GM10248 (cell line): ENCODE data around the gene SEZ6L.

Source experiments
- CTCF ChIA-PET: fragments of 300-600 bp; sonication (Branson Sonifier 250); formaldehyde crosslinking; extraction: SDS; loops from one replicate; lab custom pipeline; 2021; ENCODE audit warnings: antibody characterized with exemption; lab: Yijun Ruan, JAX
- POLR2A ChIA-PET: fragments of 350-650 bp; sonication (Branson Sonifier 250); formaldehyde crosslinking; extraction: SDS; loops from one replicate; lab custom pipeline; 2020; ENCODE audit warnings: antibody characterized with exemption; lab: Yijun Ruan, JAX
- DNase-seq: peaks from one replicate; pipeline ENCODE4 v3.0.0; 2012; ENCODE audit errors: extremely low spot score
- TF ChIP-seq, protein P1 (sequence below): IDR thresholded peaks from 2 replicates; pipeline ENCODE4 v1.5.1; 2012; ENCODE audit warnings: mild to moderate bottlenecking, low read depth; ENCODE audit errors: extremely low read depth, missing control alignments, control extremely low read depth

Gene SEZ6L

DNA sequence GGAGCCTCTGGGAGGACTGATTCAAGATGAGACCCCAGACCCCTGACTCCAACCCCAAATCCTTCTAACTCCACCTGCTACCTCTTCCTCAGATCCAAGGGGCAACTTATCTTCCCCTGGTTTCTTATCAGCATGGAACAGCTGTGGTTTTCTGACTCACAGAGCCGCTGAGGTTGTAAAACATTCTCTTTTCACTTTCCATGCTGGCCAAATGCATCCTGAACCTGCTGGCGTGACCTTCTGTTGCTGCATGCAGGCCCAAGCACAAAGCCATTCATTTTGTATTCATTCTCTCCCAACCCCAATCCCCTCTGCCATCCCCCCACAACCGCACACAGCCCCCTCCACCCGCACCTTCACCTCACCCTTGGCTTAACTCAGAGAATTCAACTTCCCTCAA lies 70.3 kb downstream of the SEZ6L start:
- CTCF ChIA-PET: no interaction called here
- TF ChIP-seq, protein P1, sequence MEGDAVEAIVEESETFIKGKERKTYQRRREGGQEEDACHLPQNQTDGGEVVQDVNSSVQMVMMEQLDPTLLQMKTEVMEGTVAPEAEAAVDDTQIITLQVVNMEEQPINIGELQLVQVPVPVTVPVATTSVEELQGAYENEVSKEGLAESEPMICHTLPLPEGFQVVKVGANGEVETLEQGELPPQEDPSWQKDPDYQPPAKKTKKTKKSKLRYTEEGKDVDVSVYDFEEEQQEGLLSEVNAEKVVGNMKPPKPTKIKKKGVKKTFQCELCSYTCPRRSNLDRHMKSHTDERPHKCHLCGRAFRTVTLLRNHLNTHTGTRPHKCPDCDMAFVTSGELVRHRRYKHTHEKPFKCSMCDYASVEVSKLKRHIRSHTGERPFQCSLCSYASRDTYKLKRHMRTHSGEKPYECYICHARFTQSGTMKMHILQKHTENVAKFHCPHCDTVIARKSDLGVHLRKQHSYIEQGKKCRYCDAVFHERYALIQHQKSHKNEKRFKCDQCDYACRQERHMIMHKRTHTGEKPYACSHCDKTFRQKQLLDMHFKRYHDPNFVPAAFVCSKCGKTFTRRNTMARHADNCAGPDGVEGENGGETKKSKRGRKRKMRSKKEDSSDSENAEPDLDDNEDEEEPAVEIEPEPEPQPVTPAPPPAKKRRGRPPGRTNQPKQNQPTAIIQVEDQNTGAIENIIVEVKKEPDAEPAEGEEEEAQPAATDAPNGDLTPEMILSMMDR: no peak
- POLR2A ChIA-PET: no interaction called here
- DNase-seq: no peak

DNA sequence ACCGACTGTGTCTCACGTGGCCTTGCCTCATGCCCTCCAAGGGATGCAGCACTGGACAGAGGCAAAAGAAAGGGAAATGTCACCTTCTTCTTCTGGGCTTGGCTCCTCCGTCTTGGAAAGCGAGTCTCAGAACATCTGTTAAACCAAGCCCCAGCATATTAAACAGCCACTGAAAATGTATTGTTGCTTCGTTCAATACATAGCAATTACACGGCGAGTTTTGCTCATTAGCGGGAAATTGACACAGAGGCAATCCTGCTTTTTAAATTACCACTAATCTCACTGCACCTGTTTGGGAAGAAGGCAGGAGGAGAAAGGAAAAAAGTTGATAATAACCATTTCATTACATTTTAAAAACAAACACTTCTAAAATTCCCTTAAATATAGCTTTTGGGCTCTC lies 72.1 kb downstream of the SEZ6L start:
- ChIA-PET CTCF (no interaction called here), POLR2A (no interaction called here)
- TF ChIP-seq, protein P1: no peak
- no peak for DNase-seq

DNA sequence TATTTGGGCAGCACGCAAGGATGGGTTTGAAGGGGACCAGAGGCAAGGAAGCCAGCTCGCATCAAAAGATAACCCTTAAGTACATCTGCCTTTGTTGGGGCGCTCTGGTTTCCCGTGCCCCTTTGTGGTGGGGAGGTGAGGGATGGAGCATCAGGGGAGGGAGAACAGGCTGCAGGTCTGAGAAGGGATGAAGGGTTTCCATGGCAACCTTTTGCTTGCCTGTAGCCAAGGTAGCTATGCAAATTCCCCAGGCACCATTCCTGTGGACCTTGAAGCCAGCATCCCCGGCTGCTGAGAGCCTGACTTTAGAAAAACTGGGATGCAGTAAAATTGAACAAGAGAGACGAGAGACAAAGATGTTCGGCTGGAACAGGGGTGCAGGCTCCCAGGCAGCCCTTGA lies 75.7 kb downstream of the SEZ6L start:
- POLR2A ChIA-PET: no interaction called here
- CTCF ChIA-PET: no interaction called here
- no peak for DNase-seq
- TF ChIP-seq, protein P1: no peak

DNA sequence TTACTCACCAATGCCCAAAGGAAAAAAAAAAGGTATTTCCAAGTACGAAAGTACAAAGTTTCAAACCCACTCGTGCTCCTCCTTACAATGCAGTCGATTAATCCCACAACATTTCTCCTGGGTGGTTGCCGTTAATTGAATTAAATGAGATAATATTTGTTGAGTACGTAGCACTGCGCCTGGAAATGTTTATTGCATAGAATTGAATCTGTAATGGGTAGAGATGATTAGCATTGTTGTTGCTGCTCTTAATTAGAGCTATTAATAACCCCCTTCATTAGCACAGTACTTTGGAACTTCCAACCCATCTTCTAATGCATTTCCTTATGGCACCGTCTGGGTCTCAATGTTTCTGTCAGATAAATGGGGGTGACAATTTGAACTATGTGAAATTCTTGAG lies 77.3 kb downstream of the SEZ6L start:
- TF ChIP-seq, protein P1: no peak
- CTCF ChIA-PET: interaction anchor here (1.1 to 1.3 kb wide), 2 partner anchors 11 to 58 kb away, joined by 3 read pairs; no protein-coding TSS in a partner anchor
- DNase-seq: no peak
- POLR2A ChIA-PET: no interaction called here

DNA sequence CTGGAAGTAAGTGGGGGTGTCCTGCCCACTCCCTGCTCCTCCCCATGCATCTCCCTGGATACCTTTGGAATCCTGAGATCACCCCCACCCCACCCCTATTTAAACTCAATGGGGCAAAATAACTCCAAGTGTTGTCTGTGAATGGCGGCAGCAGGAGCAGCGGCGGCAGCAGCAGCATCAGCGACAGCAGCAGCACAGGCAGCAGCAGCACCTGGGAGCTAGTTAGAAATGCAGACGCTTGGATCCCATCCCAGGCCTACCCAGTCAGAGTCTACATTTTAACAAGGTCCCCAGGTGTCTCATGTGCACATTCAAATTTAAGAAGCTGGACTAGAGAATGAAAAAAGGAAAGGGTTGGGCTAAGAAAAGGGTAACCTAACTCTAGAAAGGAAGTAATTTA lies 82.6 kb downstream of the SEZ6L start:
- no peak for DNase-seq
- POLR2A ChIA-PET: no interaction called here
- TF ChIP-seq, protein P1: no peak
- CTCF ChIA-PET: interaction anchor here (1.4 kb wide), 1 partner anchor 22 kb away, joined by 3 read pairs; no protein-coding TSS in a partner anchor

DNA sequence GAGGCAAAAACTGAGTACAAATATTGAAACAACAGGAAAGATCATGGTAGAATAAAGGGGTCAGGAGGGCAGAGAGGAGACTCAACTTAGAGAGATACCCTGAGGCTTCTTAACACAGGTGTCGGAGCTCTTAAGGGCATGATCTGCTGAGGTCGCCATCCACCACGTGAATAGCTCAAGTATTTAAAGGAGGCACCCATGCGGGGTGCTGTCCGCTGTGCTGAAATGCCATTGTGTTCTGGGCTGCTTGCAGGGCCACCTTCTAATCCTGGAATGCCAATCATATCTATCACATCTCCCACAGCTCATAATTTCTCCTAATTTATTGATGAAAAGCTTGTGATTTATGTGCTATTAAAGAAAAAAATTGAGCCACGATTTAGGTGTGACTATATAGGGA lies 90.2 kb downstream of the SEZ6L start:
- no peak for DNase-seq
- ChIA-PET CTCF (interaction anchor here (0.8 to 1.5 kb wide), 2 partner anchors 8 to 13 kb away, joined by 3 to 4 read pairs; no protein-coding TSS in a partner anchor), POLR2A (no interaction called here)
- TF ChIP-seq, protein P1: no peak
